Muscle layer of duodenum (tissue), 2 donors: ENCODE data around the gene BRSK2.

Experiments used
- H3K27ac ChIP-seq: one replicate; pipeline ENCODE4 v1.7.0; 2013; ENCODE audit warnings: mild to moderate bottlenecking, low read length
- H3K27me3 ChIP-seq: one replicate; pipeline ENCODE4 v1.7.0; 2013; ENCODE audit warnings: low read depth, mild to moderate bottlenecking, control low read depth, low read length
- H3K36me3 ChIP-seq, 2 donors: one replicate each; pipeline ENCODE4 v1.7.0; 2013; ENCODE audit warnings: low read length in 2 of 2, control low read depth in 1 of 2, mild to moderate bottlenecking in 1 of 2; ENCODE audit not compliant: insufficient read depth in 2 of 2, control insufficient read depth in 1 of 2
- H3K4me1 ChIP-seq, 2 donors: one replicate each; pipeline ENCODE4 v1.7.0; 2013; ENCODE audit warnings: low read length in 2 of 2, mild to moderate bottlenecking in 2 of 2, control low read depth in 1 of 2, moderate library complexity in 1 of 2; ENCODE audit not compliant: insufficient read depth in 2 of 2, control insufficient read depth in 1 of 2
- H3K4me3 ChIP-seq, 2 donors: one replicate each; pipeline ENCODE4 v1.7.0; 2013; ENCODE audit warnings: low read length in 2 of 2, low read depth in 1 of 2, mild to moderate bottlenecking in 1 of 2
- H3K9me3 ChIP-seq, 2 donors: one replicate each; pipeline ENCODE4 v1.7.0; 2013; ENCODE audit warnings: low read length in 2 of 2, control low read depth in 1 of 2, mild to moderate bottlenecking in 1 of 2; ENCODE audit not compliant: control insufficient read depth in 1 of 2
- donor health status: healthy.

Gene BRSK2

DNA sequence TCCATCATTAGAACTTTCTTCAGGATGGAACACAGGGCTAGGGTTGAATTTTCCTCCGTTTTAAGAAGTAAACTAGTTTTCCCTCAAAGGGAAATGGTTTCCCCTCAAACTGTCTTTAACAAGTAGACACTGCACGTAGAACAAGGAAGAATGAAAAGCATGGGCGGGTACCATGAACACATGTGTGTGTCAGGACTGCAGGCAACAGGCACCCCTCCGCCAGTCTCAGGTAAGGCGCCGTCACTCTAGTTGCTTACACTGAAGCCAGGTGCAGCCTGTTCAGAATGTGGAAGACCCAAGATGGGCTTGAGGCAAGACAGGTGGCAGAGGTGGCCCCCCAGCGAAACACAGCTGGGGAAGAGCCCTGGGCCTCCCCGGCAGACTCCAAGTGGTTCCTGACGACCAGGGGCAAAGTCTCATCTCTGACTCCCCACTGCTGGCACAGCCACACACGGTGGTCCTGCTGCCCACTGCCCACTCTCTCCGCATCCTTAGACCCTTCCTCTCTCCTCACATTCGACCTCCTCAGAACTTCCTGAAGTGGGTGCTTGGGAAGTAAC, 122.3 kb downstream of the BRSK2 start:
- Histone ChIP-seq H3K27ac (no peak overlapping the region), H3K4me3 (no peak overlapping the region), H3K9me3 (no peaks in the 10 kb centered on the region), H3K27me3 (no peaks in the 10 kb centered on the region), H3K36me3 (peaks cover 0 to 3% of the 10 kb centered on the region in 2 donors), H3K4me1 (peaks cover 12 to 66% of the 10 kb centered on the region in 2 donors)
